Hematopoietic multipotent progenitor cell treated with erythropoietin and hydrocortisone succinate and interleukin-3 and kit ligand, for 4 days (in vitro differentiated cells): ENCODE data around the gene GBF1.

Experiments
- DNase-seq: peaks from one replicate; pipeline ENCODE4 v3.0.0-alpha.2; 2015

GBF1 gene

GRCh38 chr10:102410429-102411073 is 165.2 kb downstream of the GBF1 start:
- DNase-seq, result peak; percentile 35

GRCh38 chr10:102411341-102412255 is 166.3 kb downstream of the GBF1 start:
- DNase-seq, result no peak

- DNase-seq, result no peak
Observed at GRCh38 chr10:102412293-102412692, 167.0 kb downstream of the GBF1 start.

- peak; percentile 29 for DNase-seq
Observed at GRCh38 chr10:102413053-102413705, 167.8 kb downstream of the GBF1 start.

GRCh38 chr10:102413806-102414561 is 168.7 kb downstream of the GBF1 start:
- DNase-seq, result no peak

GRCh38 chr10:102414749-102415148 is 169.4 kb downstream of the GBF1 start:
- no peak for DNase-seq

GRCh38 chr10:102416283-102416682 is 171.0 kb downstream of the GBF1 start:
- DNase-seq, result no peak

- no peak for DNase-seq
Observed at GRCh38 chr10:102416695-102417094, 171.4 kb downstream of the GBF1 start.

GRCh38 chr10:102418622-102419268 is 173.4 kb downstream of the GBF1 start, which contains the start of gene PSD:
TSS of gene PSD (minus strand) at chr10:102418785. CDS start at chr10:102417038, 1,747 bp downstream.
- no peak for DNase-seq

- DNase-seq, result peak; percentile 77
Observed at GRCh38 chr10:102419269-102420180, 174.2 kb downstream of the GBF1 start.

GRCh38 chr10:102420181-102420713 is 174.9 kb downstream of the GBF1 start:
- DNase-seq, result no peak

GRCh38 chr10:102420714-102421506 is 175.6 kb downstream of the GBF1 start, which contains the start of gene FBXL15:
TSS of gene FBXL15 (plus strand) at chr10:102420836. CDS start at chr10:102421130, 294 bp downstream.
- peak; percentile 99 for DNase-seq

GRCh38 chr10:102421507-102421756 is 176.1 kb downstream of the GBF1 start:
- no peak for DNase-seq

GRCh38 chr10:102421757-102422512 is 176.6 kb downstream of the GBF1 start:
- DNase-seq, result peak; percentile 81

GRCh38 chr10:102422545-102423129 is 177.3 kb downstream of the GBF1 start:
- DNase-seq, result peak; percentile 89

GRCh38 chr10:102423372-102423968 is 178.1 kb downstream of the GBF1 start:
- no peak for DNase-seq

GRCh38 chr10:102424145-102424544 is 178.8 kb downstream of the GBF1 start:
- DNase-seq, result no peak

- DNase-seq, result no peak
Observed at GRCh38 chr10:102424916-102425315, 179.6 kb downstream of the GBF1 start.
